NCI-H1417 (cell line): ENCODE results near the gene BCL2L15.
"Not testable (repeated sequence)": the region's sequence is repeated elsewhere in the genome, so short reads cannot be mapped to it uniquely, and the experiment has no call there.

Experiments
- DNase-seq, 3 experiments: peaks; one replicate each; lab custom pipeline; 2025; lab: John Stamatoyannopoulos, UW

BCL2L15 gene

GRCh38 chr1:113871597-113872113, 15.7 kb downstream of the BCL2L15 start, which contains the start of gene PTPN22:
Gene PTPN22, minus strand, starts transcription at chr1:113871712.
- DNase-seq: no peak

DNA sequence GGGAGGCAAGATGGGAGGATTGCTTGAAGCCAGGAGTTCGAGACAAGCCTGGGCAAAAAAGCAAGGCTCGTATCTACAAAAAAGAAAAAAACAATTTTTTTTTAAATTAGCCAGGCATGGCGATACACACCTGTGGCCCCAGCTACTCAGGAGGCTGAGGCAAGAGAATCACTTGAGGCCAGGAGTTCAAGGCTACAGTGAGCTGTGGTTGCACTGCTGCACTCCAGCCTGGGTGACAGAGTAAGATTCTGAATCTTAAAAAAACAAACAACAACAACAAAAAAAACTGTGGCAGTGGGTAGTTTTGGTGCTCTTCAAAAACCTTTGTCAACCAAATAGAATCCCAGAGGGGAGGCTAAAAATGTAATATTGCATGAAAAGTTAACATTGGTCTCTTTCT, 16.6 kb downstream of the BCL2L15 start:
- no peak for DNase-seq

DNA sequence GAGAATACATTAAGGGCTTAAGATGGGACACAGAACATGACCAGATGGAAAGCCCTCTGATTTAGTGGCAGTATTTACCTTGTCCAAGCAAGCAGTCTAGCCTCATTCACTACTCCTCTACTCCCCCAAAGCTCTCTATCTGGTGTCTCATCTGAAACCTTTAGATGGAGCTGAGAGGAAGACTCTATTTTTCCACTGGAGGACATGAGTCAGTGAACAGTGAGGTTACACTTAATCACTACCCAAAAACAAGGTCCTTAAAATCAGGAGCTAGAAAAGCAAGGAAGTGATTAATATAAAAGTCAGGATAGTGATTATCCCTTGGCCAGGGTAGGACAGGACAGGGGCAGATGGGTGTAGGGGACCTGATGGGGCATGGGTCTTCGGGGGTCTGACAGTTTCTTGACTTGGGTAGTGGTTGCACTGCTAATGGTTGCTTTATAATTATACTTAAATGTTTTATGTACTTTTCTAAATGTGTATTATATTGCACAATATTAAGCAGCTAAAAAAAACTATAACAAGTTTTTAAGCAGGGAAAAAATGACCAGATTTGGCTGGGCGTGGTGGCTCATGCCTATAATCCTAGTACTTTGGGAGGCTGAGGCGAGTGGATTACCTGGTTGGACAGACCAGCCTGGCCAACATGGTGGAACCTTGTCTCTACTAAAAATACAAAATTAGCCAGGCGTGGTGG, 18.8 kb downstream of the BCL2L15 start:
- no peak for DNase-seq

DNA sequence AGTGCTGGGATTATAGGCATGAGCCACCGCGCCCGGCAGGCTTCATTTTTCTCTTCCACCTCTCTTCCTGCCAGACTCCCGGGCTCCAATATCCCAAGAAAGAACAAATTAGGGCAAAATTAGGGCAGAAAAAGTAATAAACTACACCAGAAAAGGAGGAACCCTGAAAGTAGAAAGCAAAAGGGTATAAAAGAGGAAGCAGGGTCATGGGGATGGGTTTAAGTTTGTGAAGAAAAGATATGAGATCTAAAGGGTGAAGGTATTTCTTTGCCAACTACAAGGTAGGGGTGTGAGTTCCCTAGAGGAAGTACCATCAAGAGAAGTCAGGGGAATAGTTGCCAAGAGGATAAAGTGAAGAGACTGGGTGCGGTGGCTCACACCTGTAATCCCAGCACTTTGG, 25.7 kb downstream of the BCL2L15 start:
- no peak for DNase-seq

- DNase-seq: no peak
Measured at GRCh38 chr1:113860891-113861290, 26.5 kb downstream of the BCL2L15 start.

GRCh38 chr1:113859478-113860175, 27.8 kb downstream of the BCL2L15 start:
- DNase-seq: no peak

DNA sequence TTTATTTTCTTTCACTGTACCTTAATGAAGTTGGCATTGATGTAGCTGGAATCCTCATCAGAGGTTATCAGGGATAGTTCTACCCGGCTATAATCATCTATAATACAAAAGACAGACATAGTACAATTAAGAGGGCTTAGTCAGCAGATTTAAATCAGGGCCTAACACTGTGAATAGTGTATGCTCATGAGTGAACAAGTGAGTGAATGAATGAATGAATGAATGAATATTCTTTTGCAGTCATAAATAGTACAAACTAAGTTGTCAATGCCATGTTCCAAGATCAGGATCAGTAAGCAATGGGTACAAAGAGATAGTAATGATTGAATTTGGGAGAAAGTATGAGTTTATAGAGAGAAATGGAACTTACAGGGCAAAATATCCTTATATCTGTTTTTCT, 28.4 kb downstream of the BCL2L15 start:
- no peak for DNase-seq

- no peak for DNase-seq
Measured at GRCh38 chr1:113858418-113858817, 29.0 kb downstream of the BCL2L15 start.

DNA sequence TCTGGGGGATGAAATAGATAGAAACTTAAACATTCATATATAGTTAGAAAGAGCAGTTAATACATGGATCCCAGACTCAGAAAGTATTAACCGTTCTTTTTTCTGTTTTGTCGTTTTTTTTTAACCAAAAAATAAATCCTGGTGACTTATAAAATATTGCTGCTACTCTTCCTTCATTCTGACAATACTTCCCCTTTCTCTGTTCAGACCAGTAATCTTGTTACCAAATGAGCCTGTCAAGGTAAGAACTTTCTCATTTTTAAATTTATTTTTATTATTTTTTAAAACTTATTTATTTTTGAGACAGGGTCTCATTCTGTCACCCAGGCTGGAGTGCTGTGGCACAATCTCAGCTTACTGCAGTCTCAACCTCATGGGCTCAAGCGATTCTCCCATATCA, 29.6 kb downstream of the BCL2L15 start:
- no peak for DNase-seq

GRCh38 chr1:113856401-113856790, 31.0 kb downstream of the BCL2L15 start:
- no peak for DNase-seq

DNA sequence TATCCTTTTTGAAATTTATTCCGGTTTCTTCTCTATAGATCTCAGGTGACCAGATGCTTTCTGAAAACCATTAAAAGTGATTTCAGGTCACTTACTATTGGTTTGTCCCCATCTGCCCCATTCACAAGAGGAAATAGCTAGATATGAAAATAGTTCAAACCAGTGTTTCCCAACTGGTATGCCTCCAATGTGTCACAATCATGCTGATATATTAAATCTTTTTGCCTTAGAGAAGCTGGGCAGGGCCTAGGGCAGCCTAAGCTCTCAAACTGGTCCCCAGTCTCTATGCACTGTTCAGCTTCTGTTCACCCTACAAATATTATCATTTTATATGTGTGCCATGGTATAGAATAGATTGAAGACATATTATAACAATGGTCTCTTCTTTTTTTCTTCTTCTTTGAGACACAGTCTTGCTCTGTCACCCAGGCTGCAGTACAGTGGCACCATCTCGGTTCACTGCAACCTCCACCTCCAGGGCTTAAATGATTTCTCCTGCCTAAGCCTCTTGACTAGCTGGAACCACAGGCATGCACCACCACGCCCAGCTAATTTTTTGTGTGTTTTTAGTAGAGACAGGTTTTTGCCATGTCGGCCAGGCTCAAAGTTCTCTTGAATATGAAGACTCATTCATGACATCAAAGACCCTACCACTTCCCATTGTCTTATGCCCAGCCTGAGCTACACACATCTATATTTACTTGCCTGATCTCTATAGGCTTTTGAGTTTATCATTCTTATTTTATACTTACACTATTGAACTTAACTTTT, 31.6 kb downstream of the BCL2L15 start:
- DNase-seq: no peak

GRCh38 chr1:113854234-113854633, 33.1 kb downstream of the BCL2L15 start:
- DNase-seq: no peak

GRCh38 chr1:113852694-113853093, 34.7 kb downstream of the BCL2L15 start:
- DNase-seq: not testable (repeated sequence)

GRCh38 chr1:113850127-113850796, 37.1 kb downstream of the BCL2L15 start:
- no peak for DNase-seq

DNA sequence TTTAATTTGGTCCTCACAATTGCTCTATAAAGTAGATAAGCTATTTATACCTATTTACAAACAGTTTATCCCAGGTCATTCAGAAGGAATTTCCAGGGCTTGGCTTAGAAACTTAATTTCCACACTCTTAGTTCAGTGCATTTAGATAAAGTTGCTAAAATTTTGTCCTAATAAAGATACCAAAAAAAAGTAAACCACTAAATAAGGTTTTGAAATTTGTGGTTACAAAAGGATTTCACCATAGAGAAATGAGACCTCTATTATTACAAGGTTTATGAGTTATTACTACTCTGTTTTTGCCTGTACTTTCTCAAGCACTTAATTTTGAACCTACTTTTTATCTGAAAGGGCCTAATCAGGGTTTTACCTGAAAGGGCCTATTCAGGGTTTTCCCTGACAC, 38.3 kb downstream of the BCL2L15 start:
- no peak for DNase-seq

GRCh38 chr1:113846391-113847035, 40.9 kb downstream of the BCL2L15 start:
- no peak for DNase-seq

GRCh38 chr1:113836534-113836933, 50.8 kb downstream of the BCL2L15 start:
- no peak for DNase-seq

- peak; percentile 19 to 68 (median 48) for DNase-seq
Measured at GRCh38 chr1:113835686-113836290, 51.6 kb downstream of the BCL2L15 start.

GRCh38 chr1:113834716-113835115, 52.7 kb downstream of the BCL2L15 start:
- DNase-seq: no peak
